Measurements from ENCODE around the gene TAX1BP1.

The TAX1BP1 gene

GRCh38 chr7:27781188-27781587, 41.2 kb downstream of the TAX1BP1 start:
- Histone ChIP-seq H3K27ac (ENCODE audit: low read depth, low read length) (no peak overlapping the region), H3K27me3 (ENCODE audit: control insufficient read depth, insufficient read depth, low read length) (no peaks in the 10 kb centered on the region), H3K4me3 (ENCODE audit: low read depth, low read length) (no peak overlapping the region), H3K36me3 (ENCODE audit: control insufficient read depth, insufficient read depth, low read length) (peaks cover under 1% of the 10 kb centered on the region; the same call in 1 of the 2 replicates), H3K9me3 (ENCODE audit: control insufficient read depth, insufficient read depth, low read length) (no peaks in the 10 kb centered on the region), H3K4me1 (ENCODE audit: control insufficient read depth, insufficient read depth, low read length) (0 out of 2 replicates have a peak, but pooled peaks cover 7% of the 10 kb centered on the region), H3K9ac (ENCODE audit: low read depth, low read length) (no peak overlapping the region)

- Histone ChIP-seq H3K36me3 (ENCODE audit: control insufficient read depth, insufficient read depth, low read length) (peaks cover 15% of the 10 kb centered on the region), H3K27me3 (ENCODE audit: control insufficient read depth, insufficient read depth, low read length) (no peaks in the 10 kb centered on the region), H3K4me1 (ENCODE audit: control insufficient read depth, insufficient read depth, low read length) (peaks cover 11% of the 10 kb centered on the region), H3K27ac (ENCODE audit: low read depth, low read length) (no peak overlapping the region), H3K4me3 (ENCODE audit: low read depth, low read length) (no peak overlapping the region), H3K9me3 (ENCODE audit: control insufficient read depth, insufficient read depth, low read length) (no peaks in the 10 kb centered on the region), H3K9ac (ENCODE audit: low read depth, low read length) (no peak overlapping the region)
Measured at GRCh38 chr7:27782849-27783248, 42.9 kb downstream of the TAX1BP1 start.

- Histone ChIP-seq H3K4me3 (ENCODE audit: low read depth, low read length) (no peak overlapping the region), H3K9ac (ENCODE audit: low read depth, low read length) (no peak overlapping the region), H3K9me3 (ENCODE audit: control insufficient read depth, insufficient read depth, low read length) (no peaks in the 10 kb centered on the region), H3K4me1 (ENCODE audit: control insufficient read depth, insufficient read depth, low read length) (peaks cover 11% of the 10 kb centered on the region), H3K27me3 (ENCODE audit: control insufficient read depth, insufficient read depth, low read length) (no peaks in the 10 kb centered on the region), H3K36me3 (ENCODE audit: control insufficient read depth, insufficient read depth, low read length) (peaks cover 29% of the 10 kb centered on the region), H3K27ac (ENCODE audit: low read depth, low read length) (no peak overlapping the region)
Measured at GRCh38 chr7:27784399-27785053, 44.6 kb downstream of the TAX1BP1 start.

GRCh38 chr7:27788437-27788836, 48.5 kb downstream of the TAX1BP1 start:
- Histone ChIP-seq H3K9ac (ENCODE audit: low read depth, low read length) (no peak overlapping the region), H3K36me3 (ENCODE audit: control insufficient read depth, insufficient read depth, low read length) (peaks cover 45% of the 10 kb centered on the region), H3K4me3 (ENCODE audit: low read depth, low read length) (no peak overlapping the region), H3K27me3 (ENCODE audit: control insufficient read depth, insufficient read depth, low read length) (no peaks in the 10 kb centered on the region), H3K4me1 (ENCODE audit: control insufficient read depth, insufficient read depth, low read length) (peaks cover 17% of the 10 kb centered on the region), H3K27ac (ENCODE audit: low read depth, low read length) (no peak overlapping the region), H3K9me3 (ENCODE audit: control insufficient read depth, insufficient read depth, low read length) (no peaks in the 10 kb centered on the region)

GRCh38 chr7:27793780-27794179, 53.8 kb downstream of the TAX1BP1 start:
- Histone ChIP-seq H3K4me3 (ENCODE audit: low read depth, low read length) (no peak overlapping the region), H3K27me3 (ENCODE audit: control insufficient read depth, insufficient read depth, low read length) (no peaks in the 10 kb centered on the region), H3K9me3 (ENCODE audit: control insufficient read depth, insufficient read depth, low read length) (no peaks in the 10 kb centered on the region), H3K36me3 (ENCODE audit: control insufficient read depth, insufficient read depth, low read length) (peaks cover 42% of the 10 kb centered on the region), H3K9ac (ENCODE audit: low read depth, low read length) (no peak overlapping the region), H3K4me1 (ENCODE audit: control insufficient read depth, insufficient read depth, low read length) (peaks cover 10% of the 10 kb centered on the region; the same call in 1 of the 2 replicates), H3K27ac (ENCODE audit: low read depth, low read length) (no peak overlapping the region)

- H3K27ac ChIP-seq (ENCODE audit: low read depth, low read length) = no peak overlapping the region
- H3K4me1 ChIP-seq (ENCODE audit: control insufficient read depth, insufficient read depth, low read length) = peaks cover 11% of the 10 kb centered on the region; the same call in 1 of the 2 replicates
- no peak overlapping the region for H3K9ac ChIP-seq (ENCODE audit: low read depth, low read length)
- no peak overlapping the region for H3K4me3 ChIP-seq (ENCODE audit: low read depth, low read length)
- no peaks in the 10 kb centered on the region for H3K27me3 ChIP-seq (ENCODE audit: control insufficient read depth, insufficient read depth, low read length)
- no peaks in the 10 kb centered on the region for H3K9me3 ChIP-seq (ENCODE audit: control insufficient read depth, insufficient read depth, low read length)
- H3K36me3 ChIP-seq (ENCODE audit: control insufficient read depth, insufficient read depth, low read length) = peaks cover 37% of the 10 kb centered on the region
Measured at GRCh38 chr7:27795977-27796376, 56.0 kb downstream of the TAX1BP1 start.

- Histone ChIP-seq H3K36me3 (ENCODE audit: control insufficient read depth, insufficient read depth, low read length) (peaks cover 15% of the 10 kb centered on the region), H3K4me1 (ENCODE audit: control insufficient read depth, insufficient read depth, low read length) (peaks cover 23% of the 10 kb centered on the region), H3K9me3 (ENCODE audit: control insufficient read depth, insufficient read depth, low read length) (no peaks in the 10 kb centered on the region), H3K4me3 (ENCODE audit: low read depth, low read length) (no peak overlapping the region), H3K27me3 (ENCODE audit: control insufficient read depth, insufficient read depth, low read length) (no peaks in the 10 kb centered on the region), H3K27ac (ENCODE audit: low read depth, low read length) (no peak overlapping the region), H3K9ac (ENCODE audit: low read depth, low read length) (no peak overlapping the region)
Measured at GRCh38 chr7:27799212-27799611, 59.2 kb downstream of the TAX1BP1 start.

GRCh38 chr7:27802999-27803398, 63.0 kb downstream of the TAX1BP1 start:
- H3K27me3 ChIP-seq (ENCODE audit: control insufficient read depth, insufficient read depth, low read length) = no peaks in the 10 kb centered on the region
- H3K4me3 ChIP-seq (ENCODE audit: low read depth, low read length) = no peak overlapping the region
- H3K9ac ChIP-seq (ENCODE audit: low read depth, low read length) = no peak overlapping the region
- H3K36me3 ChIP-seq (ENCODE audit: control insufficient read depth, insufficient read depth, low read length) = no peaks in the 10 kb centered on the region; the same call in 1 of the 2 replicates
- H3K4me1 ChIP-seq (ENCODE audit: control insufficient read depth, insufficient read depth, low read length) = peaks cover 23% of the 10 kb centered on the region
- H3K9me3 ChIP-seq (ENCODE audit: control insufficient read depth, insufficient read depth, low read length) = no peaks in the 10 kb centered on the region
- no peak overlapping the region for H3K27ac ChIP-seq (ENCODE audit: low read depth, low read length)

GRCh38 chr7:27804139-27804538, 64.2 kb downstream of the TAX1BP1 start:
- Histone ChIP-seq H3K4me1 (ENCODE audit: control insufficient read depth, insufficient read depth, low read length) (peaks cover 17% of the 10 kb centered on the region), H3K4me3 (ENCODE audit: low read depth, low read length) (no peak overlapping the region), H3K36me3 (ENCODE audit: control insufficient read depth, insufficient read depth, low read length) (no peaks in the 10 kb centered on the region; the same call in 1 of the 2 replicates), H3K27ac (ENCODE audit: low read depth, low read length) (no peak overlapping the region), H3K9me3 (ENCODE audit: control insufficient read depth, insufficient read depth, low read length) (no peaks in the 10 kb centered on the region), H3K9ac (ENCODE audit: low read depth, low read length) (no peak overlapping the region), H3K27me3 (ENCODE audit: control insufficient read depth, insufficient read depth, low read length) (no peaks in the 10 kb centered on the region)

- Histone ChIP-seq H3K9ac (ENCODE audit: low read depth, low read length) (no peak overlapping the region), H3K9me3 (ENCODE audit: control insufficient read depth, insufficient read depth, low read length) (no peaks in the 10 kb centered on the region), H3K36me3 (ENCODE audit: control insufficient read depth, insufficient read depth, low read length) (no peaks in the 10 kb centered on the region), H3K27ac (ENCODE audit: low read depth, low read length) (no peak overlapping the region), H3K27me3 (ENCODE audit: control insufficient read depth, insufficient read depth, low read length) (no peaks in the 10 kb centered on the region), H3K4me3 (ENCODE audit: low read depth, low read length) (no peak overlapping the region), H3K4me1 (ENCODE audit: control insufficient read depth, insufficient read depth, low read length) (peaks cover 1% of the 10 kb centered on the region; the same call in 1 of the 2 replicates)
Measured at GRCh38 chr7:27808626-27809025, 68.7 kb downstream of the TAX1BP1 start.

- no peaks in the 10 kb centered on the region for H3K27me3 ChIP-seq (ENCODE audit: control insufficient read depth, insufficient read depth, low read length)
Measured at GRCh38 chr7:27810186-27810585, 70.2 kb downstream of the TAX1BP1 start.

More at GRCh38 chr7:27810186-27810585, 70.2 kb downstream of the TAX1BP1 start:
- no peaks in the 10 kb centered on the region for H3K9me3 ChIP-seq (ENCODE audit: control insufficient read depth, insufficient read depth, low read length)
- H3K36me3 ChIP-seq (ENCODE audit: control insufficient read depth, insufficient read depth, low read length) = no peaks in the 10 kb centered on the region
- no peak overlapping the region for H3K27ac ChIP-seq (ENCODE audit: low read depth, low read length)
- no peak overlapping the region for H3K9ac ChIP-seq (ENCODE audit: low read depth, low read length)
- no peaks in the 10 kb centered on the region for H3K4me1 ChIP-seq (ENCODE audit: control insufficient read depth, insufficient read depth, low read length)
- H3K4me3 ChIP-seq (ENCODE audit: low read depth, low read length) = no peak overlapping the region

Data from HUES48 (cell line).